ENCODE data around the gene ARPC1A.

- TF ChIP-seq POLR2A (IDR thresholded peaks at IDR 0.05; ENCODE audit: low read length) (no peak), GATA1 (IDR thresholded peaks at IDR 0.05; ENCODE audit: low read depth, low read length) (no peak)
These were observed 45.8 kb downstream of the ARPC1A start for GRCh38 chr7:99371376-99371920.
